Thymus (tissue), 11 donors: Measurements from ENCODE around the gene MC5R. TPM values are rescaled to one million over a fixed set of nuclear protein-coding genes. Genes with fewer than 3 reads are reported as not detected.
"Not testable (repeated sequence)": the region's sequence is repeated elsewhere in the genome, so short reads cannot be mapped to it uniquely, and the experiment has no call there.

Experiments
- DNase-seq, 9 donors: peaks; one replicate each; pipeline ENCODE4 v3.0.0-alpha.2; 2013; ENCODE audit warnings: low spot score in 9 of 9, low read depth in 6 of 9, missing footprints in 1 of 9
- H3K27ac ChIP-seq, 2 donors: one replicate each; pipeline ENCODE4 v1.5.1; 2013; ENCODE audit warnings: control low read depth in 1 of 2, low read depth in 1 of 2, low read length in 1 of 2, mild to moderate bottlenecking in 1 of 2, moderate library complexity in 1 of 2
- H3K27me3 ChIP-seq, 2 donors: one replicate each; pipeline ENCODE4 v1.5.1; 2013; ENCODE audit warnings: low read length in 1 of 2; ENCODE audit not compliant: control insufficient read depth in 2 of 2, insufficient read depth in 1 of 2
- H3K36me3 ChIP-seq, 2 donors: one replicate each; pipeline ENCODE4 v1.5.1; 2013; ENCODE audit warnings: low read length in 1 of 2, mild to moderate bottlenecking in 1 of 2, moderate library complexity in 1 of 2; ENCODE audit not compliant: control insufficient read depth in 2 of 2, insufficient read depth in 2 of 2
- H3K4me1 ChIP-seq, 2 donors: one replicate each; pipeline ENCODE4 v1.5.1; 2013; ENCODE audit warnings: low read length in 2 of 2; ENCODE audit not compliant: control insufficient read depth in 2 of 2, insufficient read depth in 2 of 2
- H3K4me3 ChIP-seq, 2 donors: one replicate each; pipeline ENCODE4 v1.5.1; 2013; ENCODE audit warnings: low read length in 2 of 2, control low read depth in 1 of 2, mild to moderate bottlenecking in 1 of 2
- H3K9me3 ChIP-seq, 2 donors: one replicate each; pipeline ENCODE4 v1.5.1; 2013; ENCODE audit warnings: low read length in 1 of 2, mild to moderate bottlenecking in 1 of 2; ENCODE audit not compliant: control insufficient read depth in 2 of 2, insufficient read depth in 1 of 2
- WGBS: extraction: QIAGEN DNeasy Blood & Tissue Kit; methylation state at CpG from one replicate; pipeline ENCODE4 v1.1.7; 2013; 5-methylcytosine and 5-hydroxymethylcytosine counted together
- polyA plus RNA-seq: library from polyadenylated mRNA; stranded (reverse); fragments of 200-250 nt; gene quantifications from one replicate; pipeline ENCODE4 v1.2.3, GENCODE V29; 2013
- total RNA-seq: library from RNA; stranded (reverse); fragments of 120-200 nt; gene quantifications from one replicate; pipeline ENCODE4 v1.2.4, GENCODE V29; 2013
- donor health status: healthy.

Gene MC5R
- total and polyA plus RNA-seq, 2 donors = 0.27 to 0.61 TPM

GRCh38 chr18:13831864-13832508 is 8.0 kb downstream of the MC5R start:
- WGBS = 86% methylated on average over 11 of the region's 11 CpGs

GRCh38 chr18:13834496-13835015 is 10.6 kb downstream of the MC5R start:
- no peak for DNase-seq
- Histone ChIP-seq H3K27ac (no peak overlapping the region), H3K4me1 (no peaks in the 10 kb centered on the region), H3K9me3 (no peaks in the 10 kb centered on the region), H3K36me3 (no peaks in the 10 kb centered on the region), H3K4me3 (no peak overlapping the region), H3K27me3 (peaks cover 0 to 11% of the 10 kb centered on the region in 2 donors)
- WGBS = 74% methylated on average over 8 of the region's 8 CpGs

More at GRCh38 chr18:13831864-13832508, 8.0 kb downstream of the MC5R start:
- H3K9me3 ChIP-seq = no peaks in the 10 kb centered on the region
- peaks cover 0 to 11% of the 10 kb centered on the region in 2 donors for H3K27me3 ChIP-seq
- DNase-seq = no peak
- no peak overlapping the region for H3K27ac ChIP-seq
- H3K4me1 ChIP-seq = no peaks in the 10 kb centered on the region
- H3K36me3 ChIP-seq = no peaks in the 10 kb centered on the region
- no peak overlapping the region for H3K4me3 ChIP-seq

DNA sequence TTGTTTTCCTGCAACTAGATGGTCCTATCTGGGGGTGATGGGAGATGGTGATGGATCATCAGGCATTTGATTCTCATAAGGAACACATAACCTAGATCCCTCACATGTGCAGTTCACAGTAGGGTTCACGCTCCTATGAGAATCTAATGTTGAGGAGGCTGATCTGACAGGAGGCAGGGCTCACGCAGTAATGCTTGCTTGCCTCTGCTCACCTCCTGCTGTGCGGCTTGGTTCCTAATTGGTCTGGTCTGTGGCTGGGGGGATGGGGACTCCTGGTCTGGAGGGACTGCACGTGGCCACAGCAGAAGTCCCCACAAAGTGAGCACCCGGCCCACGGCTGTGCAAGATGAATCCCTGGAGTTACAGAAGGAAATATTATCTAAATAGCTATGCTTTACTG is 11.3 kb downstream of the MC5R start:
- no peak for DNase-seq
- 80% methylated on average over 6 of the region's 6 CpGs for WGBS
- no peak overlapping the region for H3K27ac ChIP-seq
- H3K4me1 ChIP-seq = no peaks in the 10 kb centered on the region
- no peaks in the 10 kb centered on the region for H3K9me3 ChIP-seq
- no peak overlapping the region for H3K4me3 ChIP-seq
- peaks cover 0 to 11% of the 10 kb centered on the region in 2 donors for H3K27me3 ChIP-seq
- H3K36me3 ChIP-seq = no peaks in the 10 kb centered on the region

DNA sequence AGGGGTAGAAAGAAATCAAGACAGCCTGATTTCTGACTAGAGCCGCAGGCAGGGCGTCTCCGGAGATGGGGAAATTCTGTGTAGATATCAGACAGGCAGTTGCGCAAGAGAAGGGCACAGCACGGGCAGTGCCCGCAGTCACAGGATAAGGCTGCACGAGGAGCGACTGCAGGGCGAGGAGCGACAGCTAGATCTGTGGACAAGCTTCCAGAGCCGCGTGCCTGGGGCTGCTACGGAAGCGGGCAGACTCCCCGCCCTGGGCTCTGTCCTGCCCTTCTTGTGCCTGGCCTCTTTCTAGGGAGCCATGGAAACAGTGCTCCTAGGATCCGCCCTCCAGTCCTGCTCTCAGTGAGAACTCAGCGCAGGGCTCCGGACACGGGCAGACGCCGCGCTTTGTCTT is 12.6 kb downstream of the MC5R start:
- 97% methylated on average over 22 of the region's 22 CpGs for WGBS
- no peaks in the 10 kb centered on the region for H3K9me3 ChIP-seq

GRCh38 chr18:13849791-13850190 is 25.8 kb downstream of the MC5R start:
- H3K27me3 ChIP-seq = no peaks in the 10 kb centered on the region
- H3K36me3 ChIP-seq = no peaks in the 10 kb centered on the region
- no peaks in the 10 kb centered on the region for H3K4me1 ChIP-seq
- no peak overlapping the region for H3K27ac ChIP-seq
- no peaks in the 10 kb centered on the region for H3K9me3 ChIP-seq
- WGBS = 98% methylated on average over 4 of the region's 4 CpGs
- DNase-seq = no peak
- H3K4me3 ChIP-seq = no peak overlapping the region

More for the DNA sequence above, 12.6 kb downstream of the MC5R start:
- DNase-seq = no peak
- Histone ChIP-seq H3K4me3 (no peak overlapping the region), H3K36me3 (no peaks in the 10 kb centered on the region), H3K27me3 (peaks cover 0 to 11% of the 10 kb centered on the region in 2 donors), H3K4me1 (no peaks in the 10 kb centered on the region), H3K27ac (no peak overlapping the region)

- DNase-seq, H3K4me3 ChIP-seq, H3K36me3 ChIP-seq, H3K4me1 ChIP-seq, H3K9me3 ChIP-seq, H3K27ac ChIP-seq: not testable (repeated sequence)
- peaks cover 3 to 13% of the 10 kb centered on the region in 2 donors for H3K27me3 ChIP-seq
- WGBS = 68% methylated on average over 7 of the region's 7 CpGs
Measured at GRCh38 chr18:13862898-13863297, 38.9 kb downstream of the MC5R start.

- Histone ChIP-seq H3K4me1 (no peaks in the 10 kb centered on the region), H3K36me3 (no peaks in the 10 kb centered on the region), H3K27me3 (peaks cover 23 to 59% of the 10 kb centered on the region in 2 donors), H3K9me3 (peaks cover 0 to 2% of the 10 kb centered on the region in 2 donors), H3K4me3 (no peak overlapping the region), H3K27ac (no peak overlapping the region)
- no peak for DNase-seq
- WGBS = 6% methylated on average over 51 of the region's 51 CpGs
Measured at GRCh38 chr18:13868501-13869271, 44.7 kb downstream of the MC5R start.

DNA sequence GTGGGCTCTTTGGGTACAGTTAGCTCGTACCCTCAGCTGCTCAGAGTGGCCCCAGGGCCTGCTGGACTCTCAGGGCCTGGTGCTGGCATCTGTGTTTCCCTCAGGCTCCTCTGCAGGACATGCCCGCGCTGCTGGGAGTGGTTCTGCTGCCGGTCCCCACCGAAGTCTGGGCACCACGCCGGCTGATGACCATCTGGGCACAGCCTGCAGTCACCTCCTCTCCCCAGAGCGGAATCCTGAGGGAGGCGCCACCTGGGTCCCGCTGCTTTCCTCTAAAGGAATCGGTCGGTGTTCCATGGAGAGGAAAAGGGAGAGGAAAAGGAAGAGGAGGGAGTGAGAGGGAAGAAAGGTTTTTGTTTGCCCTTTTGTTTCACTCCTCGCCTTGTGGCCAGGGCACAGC is 47.8 kb downstream of the MC5R start:
- H3K9me3 ChIP-seq = peaks cover 0 to 2% of the 10 kb centered on the region in 2 donors
- no peak overlapping the region for H3K4me3 ChIP-seq
- H3K36me3 ChIP-seq = no peaks in the 10 kb centered on the region
- no peak overlapping the region for H3K27ac ChIP-seq
- peaks cover 20 to 57% of the 10 kb centered on the region in 2 donors for H3K27me3 ChIP-seq
- no peak for DNase-seq
- WGBS = 63% methylated on average over 13 of the region's 13 CpGs
- no peaks in the 10 kb centered on the region for H3K4me1 ChIP-seq

- H3K27ac ChIP-seq = no peak overlapping the region
- DNase-seq = no peak
- WGBS = 93% methylated on average over 14 of the region's 14 CpGs
- H3K36me3 ChIP-seq = no peaks in the 10 kb centered on the region
- no peak overlapping the region for H3K4me3 ChIP-seq
- H3K4me1 ChIP-seq = no peaks in the 10 kb centered on the region
- H3K9me3 ChIP-seq = peaks cover 0 to 2% of the 10 kb centered on the region in 2 donors
- peaks cover 20 to 50% of the 10 kb centered on the region in 2 donors for H3K27me3 ChIP-seq
Measured at GRCh38 chr18:13872373-13872772, 48.4 kb downstream of the MC5R start.
